ENCODE results near the gene HNRNPH1.
"Not testable (repeated sequence)": the region's sequence is repeated elsewhere in the genome, so short reads cannot be mapped to it uniquely, and the experiment has no call there.

The HNRNPH1 gene
- 1,301 to 1,647 reads per million in 2 donors for total RNA-seq

GRCh38 chr5:179623003-179623905 lies at the start of gene HNRNPH1:
HNRNPH1 (minus strand) TSS chr5:179623671; CDS start chr5:179623133, 538 bp downstream.
- peak; percentile 87 for DNase-seq

- no peak for DNase-seq
Observed at GRCh38 chr5:179668391-179668790, 44.9 kb upstream of the HNRNPH1 start.

- DNase-seq = not testable (repeated sequence)
Observed at GRCh38 chr5:179661647-179662046, 38.2 kb upstream of the HNRNPH1 start.

GRCh38 chr5:179658179-179658856 lies 34.8 kb upstream of the HNRNPH1 start:
- not testable (repeated sequence) for DNase-seq

GRCh38 chr5:179657302-179658178 lies 34.1 kb upstream of the HNRNPH1 start:
- not testable (repeated sequence) for DNase-seq

GRCh38 chr5:179653135-179653534 lies 29.7 kb upstream of the HNRNPH1 start:
- not testable (repeated sequence) for DNase-seq

GRCh38 chr5:179650245-179650644 lies 26.8 kb upstream of the HNRNPH1 start:
- not testable (repeated sequence) for DNase-seq

- not testable (repeated sequence) for DNase-seq
Observed at GRCh38 chr5:179649166-179649703, 25.8 kb upstream of the HNRNPH1 start.

GRCh38 chr5:179648410-179648809 lies 24.9 kb upstream of the HNRNPH1 start:
- DNase-seq = no peak

GRCh38 chr5:179644766-179645165 lies 21.3 kb upstream of the HNRNPH1 start:
- not testable (repeated sequence) for DNase-seq

GRCh38 chr5:179643141-179643920 lies 19.9 kb upstream of the HNRNPH1 start:
- DNase-seq = not testable (repeated sequence)

GRCh38 chr5:179642626-179643025 lies 19.2 kb upstream of the HNRNPH1 start:
- not testable (repeated sequence) for DNase-seq

- not testable (repeated sequence) for DNase-seq
Observed at GRCh38 chr5:179641745-179642144, 18.3 kb upstream of the HNRNPH1 start.

- not testable (repeated sequence) for DNase-seq
Observed at GRCh38 chr5:179639296-179639695, 15.8 kb upstream of the HNRNPH1 start.

GRCh38 chr5:179634370-179635172 lies 11.1 kb upstream of the HNRNPH1 start:
- DNase-seq = not testable (repeated sequence)

GRCh38 chr5:179633501-179634369 lies 10.3 kb upstream of the HNRNPH1 start:
- DNase-seq = not testable (repeated sequence)

- DNase-seq = no peak
Observed at GRCh38 chr5:179624841-179625271, 1.4 kb upstream of the HNRNPH1 start.

- peak; percentile 33 for DNase-seq
Observed at GRCh38 chr5:179623906-179624741, 653 bp upstream of the HNRNPH1 start.

Data from activated gamma-delta T cell (primary cell).